Measurements from ENCODE around the gene KIF16B.

KIF16B gene

DNA sequence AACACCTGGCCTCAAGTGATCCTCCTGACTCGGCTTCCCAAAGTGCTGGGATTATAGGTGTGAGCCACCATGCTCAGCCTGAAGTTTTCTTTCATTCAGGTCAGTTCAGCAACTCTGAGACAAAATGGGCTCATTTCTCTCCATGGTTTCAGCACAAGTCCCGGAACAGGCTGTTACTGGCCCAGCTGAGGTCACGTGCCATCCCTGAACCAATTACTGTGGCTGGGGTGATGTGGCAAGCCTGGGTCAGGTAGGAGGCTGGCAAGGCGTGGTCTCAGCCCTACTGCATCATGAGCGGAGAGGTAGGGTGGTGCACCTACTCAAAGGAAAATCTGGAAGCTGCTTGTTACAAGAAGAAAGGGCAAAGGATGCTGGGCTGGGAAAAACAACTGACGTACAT is 326.4 kb downstream of the KIF16B start:
- H3K4me1 ChIP-seq (ENCODE audit: control insufficient read depth in 1 of 2, insufficient read depth in 1 of 2, low read depth in 1 of 2, low read length in 1 of 2), result no peaks in the 10 kb centered on the region
- no peaks in the 10 kb centered on the region for H3K36me3 ChIP-seq
- no peaks in the 10 kb centered on the region for H3K27me3 ChIP-seq
- TF ChIP-seq, protein P1, sequence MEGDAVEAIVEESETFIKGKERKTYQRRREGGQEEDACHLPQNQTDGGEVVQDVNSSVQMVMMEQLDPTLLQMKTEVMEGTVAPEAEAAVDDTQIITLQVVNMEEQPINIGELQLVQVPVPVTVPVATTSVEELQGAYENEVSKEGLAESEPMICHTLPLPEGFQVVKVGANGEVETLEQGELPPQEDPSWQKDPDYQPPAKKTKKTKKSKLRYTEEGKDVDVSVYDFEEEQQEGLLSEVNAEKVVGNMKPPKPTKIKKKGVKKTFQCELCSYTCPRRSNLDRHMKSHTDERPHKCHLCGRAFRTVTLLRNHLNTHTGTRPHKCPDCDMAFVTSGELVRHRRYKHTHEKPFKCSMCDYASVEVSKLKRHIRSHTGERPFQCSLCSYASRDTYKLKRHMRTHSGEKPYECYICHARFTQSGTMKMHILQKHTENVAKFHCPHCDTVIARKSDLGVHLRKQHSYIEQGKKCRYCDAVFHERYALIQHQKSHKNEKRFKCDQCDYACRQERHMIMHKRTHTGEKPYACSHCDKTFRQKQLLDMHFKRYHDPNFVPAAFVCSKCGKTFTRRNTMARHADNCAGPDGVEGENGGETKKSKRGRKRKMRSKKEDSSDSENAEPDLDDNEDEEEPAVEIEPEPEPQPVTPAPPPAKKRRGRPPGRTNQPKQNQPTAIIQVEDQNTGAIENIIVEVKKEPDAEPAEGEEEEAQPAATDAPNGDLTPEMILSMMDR (IDR thresholded peaks at IDR 0.05), result no peak
- no peaks in the 10 kb centered on the region for H3K9me3 ChIP-seq
- H3K27ac ChIP-seq, result no peak overlapping the region
- H3K4me3 ChIP-seq (ENCODE audit: low read depth in 1 of 2, low read length in 1 of 2), result no peak overlapping the region

DNA sequence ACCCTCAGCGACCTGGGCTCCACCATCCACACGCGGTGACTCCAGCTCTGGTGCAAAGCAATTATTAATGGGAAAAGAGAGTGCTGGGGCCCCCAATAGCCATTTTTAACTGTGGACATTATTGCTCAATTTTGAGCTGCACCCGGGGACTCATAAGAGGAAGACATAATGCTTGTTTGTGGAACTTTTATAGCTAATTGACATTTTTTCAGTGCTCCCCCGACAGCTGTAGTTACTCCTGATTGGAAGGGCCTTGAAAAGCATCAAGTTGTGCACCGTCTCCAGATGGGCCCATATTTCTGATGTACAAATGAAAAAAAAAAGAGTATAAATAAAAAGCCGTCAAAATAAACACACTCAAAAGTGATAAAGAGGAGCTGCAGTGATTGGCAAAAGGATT is 327.0 kb downstream of the KIF16B start:
- no peaks in the 10 kb centered on the region for H3K36me3 ChIP-seq
- TF ChIP-seq, protein P1 (IDR thresholded peaks at IDR 0.05), result no peak
- H3K27ac ChIP-seq, result no peak overlapping the region
- H3K4me1 ChIP-seq (ENCODE audit: control insufficient read depth in 1 of 2, insufficient read depth in 1 of 2, low read depth in 1 of 2, low read length in 1 of 2), result no peaks in the 10 kb centered on the region
- no peak overlapping the region for H3K4me3 ChIP-seq (ENCODE audit: low read depth in 1 of 2, low read length in 1 of 2)
- no peaks in the 10 kb centered on the region for H3K9me3 ChIP-seq
- H3K27me3 ChIP-seq, result no peaks in the 10 kb centered on the region

DNA sequence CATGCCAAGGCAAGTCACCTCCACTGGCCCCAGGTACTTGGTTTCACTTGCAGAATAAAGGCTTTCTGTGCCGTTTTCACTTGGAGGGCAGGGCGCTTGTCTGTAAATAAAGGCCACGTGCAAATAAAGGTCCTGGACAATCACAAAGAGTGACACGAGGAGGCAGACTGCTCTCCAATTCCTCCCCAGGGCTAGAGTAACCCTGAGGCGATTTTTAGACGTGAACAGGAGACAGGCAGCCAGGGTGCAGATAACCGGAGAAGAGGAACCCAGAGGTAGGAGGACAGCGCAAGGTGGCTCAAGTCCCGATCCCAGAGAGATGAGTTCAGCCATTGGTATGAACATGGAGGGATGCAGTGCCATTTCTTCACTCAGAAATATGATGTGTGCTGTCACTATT is 327.4 kb downstream of the KIF16B start:
- H3K4me1 ChIP-seq (ENCODE audit: control insufficient read depth in 1 of 2, insufficient read depth in 1 of 2, low read depth in 1 of 2, low read length in 1 of 2), result no peaks in the 10 kb centered on the region
- H3K27me3 ChIP-seq, result no peaks in the 10 kb centered on the region
- H3K4me3 ChIP-seq (ENCODE audit: low read depth in 1 of 2, low read length in 1 of 2), result no peak overlapping the region
- H3K36me3 ChIP-seq, result no peaks in the 10 kb centered on the region
- no peaks in the 10 kb centered on the region for H3K9me3 ChIP-seq
- TF ChIP-seq, protein P1 (IDR thresholded peaks at IDR 0.05), result no peak
- H3K27ac ChIP-seq, result no peak overlapping the region

DNA sequence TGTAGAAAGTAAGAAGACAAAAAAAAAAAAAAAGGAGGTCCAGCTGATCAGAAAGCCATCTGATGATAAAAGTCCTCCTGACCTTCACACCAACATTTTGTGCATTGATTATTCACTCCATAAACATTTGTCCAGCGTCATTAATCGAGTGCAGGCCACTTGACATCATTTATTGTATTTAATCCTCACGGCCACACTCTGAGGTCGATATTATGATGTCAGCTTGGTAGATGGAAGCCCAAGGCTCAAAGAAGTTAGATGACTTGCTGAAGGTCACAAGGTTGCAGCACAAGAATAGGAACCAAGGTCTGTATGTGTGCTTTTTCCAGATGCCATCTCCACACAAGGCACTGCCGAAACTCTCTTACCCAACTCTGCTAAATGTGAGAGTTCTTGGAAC is 328.4 kb downstream of the KIF16B start:
- Histone ChIP-seq H3K36me3 (no peaks in the 10 kb centered on the region), H3K27ac (no peak overlapping the region), H3K27me3 (no peaks in the 10 kb centered on the region), H3K9me3 (no peaks in the 10 kb centered on the region), H3K4me1 (ENCODE audit: control insufficient read depth in 1 of 2, insufficient read depth in 1 of 2, low read depth in 1 of 2, low read length in 1 of 2) (no peaks in the 10 kb centered on the region), H3K4me3 (ENCODE audit: low read depth in 1 of 2, low read length in 1 of 2) (no peak overlapping the region)
- TF ChIP-seq, protein P1 (IDR thresholded peaks at IDR 0.05), result no peak

DNA sequence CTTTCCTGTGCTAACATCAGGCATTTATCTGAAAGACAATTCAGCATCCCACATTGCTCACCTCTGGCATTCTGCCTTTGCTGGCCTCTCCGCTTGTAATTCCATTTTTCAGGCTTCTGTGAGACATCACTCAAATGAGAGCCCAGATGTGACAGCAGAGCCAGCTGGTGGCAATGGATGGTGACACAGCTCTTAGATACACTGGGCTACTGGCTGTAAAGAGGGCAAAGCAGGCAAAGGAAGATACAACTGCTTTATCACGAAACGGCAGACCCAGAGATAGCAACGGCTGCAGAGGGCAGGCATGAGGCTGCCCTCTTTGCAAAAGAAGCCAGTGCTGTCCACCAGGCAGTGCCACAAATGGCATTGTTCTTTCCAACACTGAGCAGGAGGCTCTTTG is 329.8 kb downstream of the KIF16B start:
- Histone ChIP-seq H3K4me1 (ENCODE audit: control insufficient read depth in 1 of 2, insufficient read depth in 1 of 2, low read depth in 1 of 2, low read length in 1 of 2) (no peaks in the 10 kb centered on the region), H3K9me3 (no peaks in the 10 kb centered on the region), H3K36me3 (no peaks in the 10 kb centered on the region), H3K27me3 (no peaks in the 10 kb centered on the region), H3K4me3 (ENCODE audit: low read depth in 1 of 2, low read length in 1 of 2) (no peak overlapping the region), H3K27ac (no peak overlapping the region)
- TF ChIP-seq, protein P1 (IDR thresholded peaks at IDR 0.05), result no peak

DNA sequence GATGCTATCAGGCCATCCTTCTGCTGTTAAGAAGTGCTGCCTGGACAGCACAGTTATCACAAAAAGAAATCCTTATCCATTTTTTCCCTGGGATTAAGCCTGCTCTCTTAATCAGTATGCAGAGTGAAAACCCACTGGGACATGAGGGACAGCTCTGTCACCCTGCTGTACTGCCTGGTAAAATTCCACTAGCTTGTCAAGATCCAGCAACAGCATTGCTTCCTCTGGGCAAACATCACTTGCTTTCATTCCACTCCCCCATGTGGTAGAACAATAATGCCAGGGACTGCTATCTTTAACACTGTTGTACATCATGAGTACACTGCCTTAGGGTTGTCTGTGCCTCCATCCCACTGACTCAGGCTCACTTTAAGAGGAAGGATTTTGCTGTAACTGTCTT is 331.3 kb downstream of the KIF16B start:
- Histone ChIP-seq H3K27me3 (no peaks in the 10 kb centered on the region), H3K9me3 (no peaks in the 10 kb centered on the region), H3K4me1 (ENCODE audit: control insufficient read depth in 1 of 2, insufficient read depth in 1 of 2, low read depth in 1 of 2, low read length in 1 of 2) (no peaks in the 10 kb centered on the region), H3K4me3 (ENCODE audit: low read depth in 1 of 2, low read length in 1 of 2) (no peak overlapping the region), H3K27ac (no peak overlapping the region), H3K36me3 (no peaks in the 10 kb centered on the region)
- TF ChIP-seq, protein P1 (IDR thresholded peaks at IDR 0.05), result no peak

Measured in neutrophil (primary cell).